ENCODE measurements around the gene BIRC5. TPM values are rescaled to one million over a fixed set of nuclear protein-coding genes. Genes with fewer than 3 reads are reported as not detected.

BIRC5 gene
- total RNA-seq, 1 donor from 2014 or later: 25.0 TPM

DNA sequence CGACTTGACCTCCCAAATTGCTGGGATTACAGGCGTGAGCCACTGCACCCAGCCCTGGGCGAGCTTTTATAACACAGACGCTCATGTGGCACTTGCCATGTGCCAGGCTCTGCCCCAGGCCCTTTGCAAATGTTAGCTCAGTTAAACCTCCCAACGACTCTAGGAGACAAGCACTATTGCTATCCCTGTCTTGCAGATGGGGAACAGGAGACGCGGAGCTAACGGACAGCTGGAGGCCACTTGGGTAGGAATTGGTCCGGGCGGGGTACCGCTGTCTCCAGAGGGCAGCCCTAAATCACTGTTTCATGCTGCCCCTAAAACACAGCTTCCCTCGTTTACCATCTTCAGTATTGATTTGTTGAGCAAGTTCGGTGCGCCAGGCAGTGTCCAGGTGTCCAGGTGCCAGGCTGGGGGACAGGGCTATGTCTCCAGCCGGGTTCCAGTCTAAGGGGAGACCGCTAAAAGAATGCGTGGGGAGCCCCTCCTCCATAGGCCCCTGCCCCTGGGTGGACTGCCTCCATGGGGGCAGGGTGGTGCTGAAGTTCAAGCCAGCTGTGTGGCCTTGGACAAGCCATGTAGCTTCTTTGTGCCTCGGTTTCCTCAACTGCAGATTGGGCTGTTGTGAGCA lies 41.1 kb downstream of the BIRC5 start:
- no peak for DNase-seq (ENCODE audit: low spot score)

DNA sequence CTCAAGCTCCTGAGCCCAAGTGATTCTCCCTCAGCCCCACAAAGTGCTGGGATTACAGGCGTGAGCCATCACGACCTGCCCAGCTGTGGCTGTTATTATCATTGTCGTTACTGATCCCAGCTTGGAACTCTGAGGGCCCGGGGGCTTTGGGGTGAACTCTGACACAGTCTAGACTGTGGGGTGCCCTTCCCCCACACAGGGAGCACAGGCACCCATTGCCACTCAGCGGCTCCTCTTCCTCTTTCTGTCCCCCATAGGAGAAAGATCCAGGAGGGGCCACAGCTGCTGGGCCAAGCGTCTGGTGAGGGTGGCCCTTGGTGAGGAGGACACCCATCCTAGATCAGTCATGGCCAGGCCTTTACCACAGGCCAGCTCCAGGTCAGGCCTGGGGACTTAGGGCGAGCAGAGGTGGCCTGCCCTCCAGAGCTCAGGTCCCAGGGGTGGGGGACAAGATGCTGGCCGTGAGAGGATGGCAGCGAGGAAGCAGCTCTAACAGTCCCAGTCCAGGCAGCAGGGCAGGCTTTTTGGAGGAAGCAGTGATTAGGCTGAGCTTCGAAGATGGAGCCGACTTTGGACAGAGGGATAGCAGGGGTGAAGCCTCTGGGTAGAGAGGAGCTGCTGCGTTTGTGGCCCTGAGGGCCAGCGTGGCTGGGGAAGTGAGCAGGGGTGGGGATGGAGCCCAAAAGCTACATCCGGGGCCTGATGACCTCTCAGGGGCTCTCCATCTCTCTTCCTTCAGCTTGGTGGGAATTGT lies 42.1 kb downstream of the BIRC5 start:
- no peak for DNase-seq (ENCODE audit: low spot score)

DNA sequence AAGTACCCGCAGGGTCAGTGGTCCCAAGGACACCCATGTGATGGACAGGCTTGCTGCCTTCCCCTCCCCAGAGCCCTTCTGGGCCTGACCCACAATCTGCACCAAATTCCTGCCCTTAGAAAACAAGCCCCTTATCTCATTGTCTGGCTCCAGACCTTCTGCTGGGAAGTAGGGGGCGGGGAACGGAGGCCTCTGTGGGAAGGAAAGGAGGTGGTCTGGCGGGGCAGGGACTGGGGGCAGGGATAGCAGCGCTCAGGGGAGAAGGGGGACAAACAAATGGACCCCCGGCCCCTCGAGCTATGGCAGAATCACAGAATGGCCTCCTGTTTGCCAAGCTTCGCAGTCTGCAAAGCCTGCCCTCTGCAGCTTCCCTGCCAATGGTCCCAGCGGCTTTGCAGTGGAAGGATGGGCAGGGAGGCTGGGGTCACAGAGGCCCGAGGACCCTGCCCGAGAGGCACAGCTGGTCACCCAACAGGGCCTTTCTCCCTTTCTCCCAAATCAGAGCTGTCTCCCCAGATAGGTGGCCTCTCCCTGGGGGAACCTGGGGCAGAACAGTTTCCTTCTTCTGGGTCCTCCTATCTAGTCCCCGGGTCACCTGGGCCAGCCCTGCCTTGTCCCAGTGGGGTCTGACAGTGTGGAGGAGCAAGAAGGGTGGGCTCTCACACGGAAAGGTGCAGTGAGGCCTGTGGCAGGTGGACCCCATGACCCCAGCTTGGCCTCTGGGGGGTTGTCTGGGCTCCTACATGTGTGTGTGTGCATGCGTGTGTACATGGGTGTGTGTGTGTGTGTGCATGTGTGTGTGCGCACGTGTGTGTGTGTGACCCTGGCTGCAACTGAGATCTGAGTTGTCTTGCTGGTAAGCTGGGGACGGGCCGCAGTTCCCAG lies 42.9 kb downstream of the BIRC5 start:
- peak; percentile 84 for DNase-seq (ENCODE audit: low spot score)

DNA sequence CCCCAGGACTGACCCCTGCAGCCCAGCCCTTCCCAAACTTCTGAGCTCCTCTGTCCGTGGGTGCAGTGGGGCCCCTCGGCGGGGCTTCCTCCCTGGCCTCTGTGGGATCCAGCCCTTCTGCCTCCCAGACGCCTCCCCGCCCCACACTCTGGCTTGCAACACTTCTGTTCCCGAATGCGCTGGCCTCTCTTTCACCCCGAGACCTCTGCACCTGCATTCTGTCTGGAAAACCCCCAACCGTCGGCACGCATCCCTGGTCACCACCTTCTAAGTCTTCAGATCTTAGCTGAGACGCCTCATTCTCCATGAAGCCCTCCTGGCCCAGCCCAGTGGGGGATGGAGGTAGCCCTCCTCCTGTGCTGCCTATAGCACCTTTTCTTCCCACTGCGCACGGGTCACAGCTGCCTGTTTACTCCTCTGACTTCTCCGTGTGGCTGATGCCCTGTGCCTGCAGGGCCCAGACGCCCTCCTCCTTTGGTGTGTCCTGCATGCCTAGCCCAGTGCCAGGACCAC lies 43.8 kb downstream of the BIRC5 start:
- peak; percentile 70 for DNase-seq (ENCODE audit: low spot score)

DNA sequence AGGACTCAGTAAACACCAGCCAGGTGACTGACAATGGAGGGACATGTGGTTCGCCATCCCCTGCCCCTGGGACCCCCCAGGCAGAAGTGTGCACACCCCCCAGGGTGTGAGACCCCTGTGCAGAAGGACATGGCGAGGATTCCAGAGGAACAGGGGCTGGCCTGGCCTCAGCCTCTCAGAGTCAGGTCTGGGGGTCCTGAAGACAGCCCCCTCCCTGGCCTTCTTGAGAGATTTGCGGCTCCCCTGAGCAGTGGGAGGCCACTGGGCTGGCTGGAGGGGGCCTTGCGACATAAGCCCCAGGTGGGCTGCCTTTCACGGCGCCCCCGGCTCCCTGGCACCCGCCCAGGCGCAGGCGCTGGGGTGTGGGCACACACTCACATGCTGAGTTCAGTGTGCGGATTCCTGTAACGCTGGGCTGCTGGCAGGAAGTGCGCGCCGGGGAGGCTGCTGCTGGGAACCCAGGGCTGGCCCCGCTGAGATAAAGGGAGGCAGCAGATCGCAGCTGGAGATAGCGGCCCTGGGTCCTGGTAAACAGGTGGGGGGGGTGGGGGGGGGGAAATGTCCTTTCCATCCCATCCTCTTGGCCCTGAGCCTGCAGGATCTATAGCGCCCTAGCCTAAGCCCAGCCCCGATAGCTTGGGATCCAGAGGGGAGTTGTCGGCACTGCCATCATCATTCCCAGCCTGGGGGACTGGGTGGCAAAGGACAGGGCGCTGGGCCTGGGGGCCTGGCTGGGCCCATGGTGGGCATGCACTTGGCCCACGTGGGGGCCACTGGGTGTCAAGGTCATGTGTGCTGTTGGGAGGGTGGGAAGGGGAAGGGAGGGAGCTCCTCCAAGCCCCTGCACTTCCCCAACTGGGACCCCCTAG lies 44.5 kb downstream of the BIRC5 start:
- DNase-seq (ENCODE audit: low spot score): peak; percentile 66

DNA sequence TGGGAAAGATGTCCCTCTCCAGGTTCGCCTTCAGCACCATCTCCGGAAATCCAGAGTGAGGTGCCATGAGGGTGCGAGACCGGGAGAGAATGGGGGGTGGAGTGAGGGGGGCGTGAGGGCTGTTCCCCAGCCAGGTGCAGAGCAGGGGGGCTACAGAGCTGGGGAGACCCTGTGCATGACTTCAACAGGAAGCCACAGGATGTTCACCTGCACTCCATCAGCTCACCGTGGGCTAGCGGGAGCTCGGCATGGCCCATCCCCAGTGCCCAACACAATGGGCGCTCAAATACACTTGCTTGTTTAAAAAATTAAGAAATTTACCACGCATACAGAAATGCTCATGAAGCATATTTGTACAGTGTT lies 45.1 kb downstream of the BIRC5 start:
- no peak for DNase-seq (ENCODE audit: low spot score)

DNA sequence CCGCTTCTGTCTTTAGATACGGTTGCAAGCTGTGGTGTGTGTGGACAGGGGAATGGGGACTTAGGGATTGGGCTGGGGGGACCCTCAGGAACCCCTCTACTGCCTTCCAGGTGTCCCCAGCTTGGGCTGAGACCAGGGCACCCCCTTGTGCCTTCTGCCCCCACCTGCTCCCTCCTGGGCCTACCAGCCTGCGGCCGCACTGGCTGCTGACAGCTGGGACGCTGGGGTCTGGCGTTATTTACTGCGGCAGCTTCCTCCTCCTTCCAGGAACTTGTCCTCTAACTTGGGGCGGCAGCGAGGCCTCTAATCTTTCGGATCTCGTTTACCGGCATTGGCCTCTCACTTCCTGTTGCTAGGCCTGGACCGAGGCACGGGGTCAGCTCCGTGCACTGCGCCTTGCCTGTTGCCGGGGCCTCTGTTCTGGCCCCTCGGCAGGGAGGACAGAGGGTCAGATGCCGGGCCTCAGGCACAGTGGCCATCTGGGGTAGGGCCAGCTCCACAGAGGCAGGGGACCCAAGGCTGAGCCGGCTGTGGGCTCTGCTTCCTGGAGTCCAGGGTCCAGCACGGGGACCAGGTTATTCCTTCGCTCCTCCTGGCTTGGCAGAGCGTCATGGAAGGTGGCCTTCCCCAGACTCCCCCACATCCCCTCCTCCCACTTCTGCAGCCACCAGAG lies 49.1 kb downstream of the BIRC5 start:
- DNase-seq (ENCODE audit: low spot score): peak; percentile 64

DNA sequence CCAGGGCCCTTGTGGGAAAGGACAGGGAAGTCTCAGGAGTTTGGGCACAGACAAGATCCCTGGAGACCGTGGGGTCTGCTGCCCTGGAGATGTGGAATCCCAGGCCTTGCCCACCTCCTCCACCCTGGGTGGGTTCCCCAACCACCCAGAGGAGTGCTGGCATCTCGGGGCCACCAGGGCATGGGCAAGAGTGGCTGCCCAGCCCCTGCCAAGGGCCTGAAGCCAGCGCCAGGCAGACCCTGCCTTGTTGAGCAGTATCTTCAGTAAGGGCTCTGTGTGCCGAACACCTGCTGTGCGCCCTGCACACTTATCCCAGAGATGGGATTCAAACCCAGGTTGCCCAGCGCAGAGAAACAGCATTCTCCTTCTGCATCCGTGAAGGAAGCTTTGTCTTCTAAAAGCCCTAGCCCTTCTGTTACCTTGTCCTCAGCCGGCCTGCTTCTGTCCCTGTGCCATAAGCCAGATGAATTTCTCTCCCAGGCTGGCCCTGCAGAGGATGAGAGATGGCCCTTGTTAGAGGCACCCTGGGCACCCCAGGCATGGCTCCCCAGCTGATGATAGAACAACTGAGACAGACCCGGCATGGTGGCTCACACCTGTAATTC lies 49.8 kb downstream of the BIRC5 start:
- DNase-seq (ENCODE audit: low spot score): no peak

DNA sequence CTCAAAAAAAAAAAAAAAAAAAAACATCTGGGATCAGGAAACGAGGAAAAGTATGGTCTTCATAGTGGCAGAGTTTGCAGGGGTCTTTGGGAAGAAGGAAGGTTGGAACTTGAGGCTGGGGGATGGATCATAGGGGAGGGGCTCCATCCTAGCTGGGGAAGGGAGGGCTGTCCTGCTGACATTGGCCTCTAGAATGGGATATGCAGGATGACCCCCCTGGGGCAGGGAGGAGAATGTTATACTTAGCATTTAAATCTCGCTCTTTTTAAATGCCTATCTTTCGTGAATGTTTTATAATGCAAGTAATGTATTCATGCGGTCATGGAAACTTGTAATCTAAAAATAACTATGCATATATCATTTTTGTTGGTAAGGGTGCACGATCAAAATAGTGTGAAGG lies 50.5 kb downstream of the BIRC5 start:
- DNase-seq (ENCODE audit: low spot score): no peak

DNA sequence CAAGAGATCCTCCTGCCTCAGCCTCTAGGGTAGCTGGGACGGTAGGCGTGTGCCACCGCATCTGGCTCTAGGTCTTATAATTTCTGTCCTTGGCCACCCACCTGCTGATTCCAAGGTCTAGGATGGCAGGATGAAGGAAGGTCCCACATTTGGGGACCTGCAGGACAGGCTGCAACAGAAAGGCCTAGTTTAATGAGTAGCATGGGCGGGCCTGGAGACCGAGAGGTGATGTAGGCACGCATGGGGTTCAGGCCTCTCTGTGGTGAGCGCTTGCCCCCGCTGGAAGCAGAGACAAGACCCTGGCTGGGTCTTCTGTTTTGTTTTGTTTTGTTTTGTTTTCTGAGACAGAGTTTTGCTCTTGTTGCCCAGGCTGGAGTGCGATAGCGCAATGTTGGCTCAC lies 51.1 kb downstream of the BIRC5 start:
- DNase-seq (ENCODE audit: low spot score): no peak

DNA sequence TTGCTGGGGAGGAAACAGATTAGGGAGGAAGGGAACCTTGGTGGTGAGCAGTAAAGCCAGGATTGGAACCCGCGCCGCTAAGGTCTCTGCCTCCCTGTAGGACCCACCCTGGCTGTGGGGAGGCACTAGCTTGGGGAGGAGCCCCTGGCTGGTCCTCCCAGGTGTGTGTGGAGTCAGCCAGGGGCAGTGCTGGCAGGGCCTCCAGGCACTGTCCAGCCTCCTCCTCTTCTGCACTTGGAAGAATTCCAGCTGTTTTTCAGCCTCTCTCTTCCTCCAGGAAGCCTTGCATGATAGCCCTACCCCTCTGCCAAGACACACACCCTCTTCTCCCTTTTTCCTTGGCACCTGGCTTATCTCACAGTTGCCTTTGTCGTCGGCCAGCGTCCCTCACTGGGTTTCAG lies 52.2 kb downstream of the BIRC5 start:
- DNase-seq (ENCODE audit: low spot score): no peak

DNA sequence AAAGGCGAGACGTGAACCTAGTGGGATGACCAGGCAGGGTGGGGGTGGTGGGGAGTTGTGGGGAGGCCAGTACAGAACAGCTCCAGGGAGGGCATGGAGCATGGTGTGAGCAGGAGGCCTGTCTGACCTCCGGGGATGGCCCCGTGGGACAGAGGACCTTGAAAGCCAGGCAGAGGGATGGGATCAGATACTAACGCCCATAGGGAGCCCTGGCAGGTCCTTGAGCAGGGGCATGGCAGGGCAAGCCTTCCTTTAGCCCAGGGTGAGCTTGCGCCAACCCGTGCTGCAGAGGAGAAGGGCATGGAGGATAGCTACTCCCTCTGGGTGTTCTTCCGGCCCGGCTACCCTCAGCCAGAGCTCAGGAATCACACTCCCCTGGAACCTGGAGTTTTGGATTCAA lies 52.7 kb downstream of the BIRC5 start:
- no peak for DNase-seq (ENCODE audit: low spot score)

DNA sequence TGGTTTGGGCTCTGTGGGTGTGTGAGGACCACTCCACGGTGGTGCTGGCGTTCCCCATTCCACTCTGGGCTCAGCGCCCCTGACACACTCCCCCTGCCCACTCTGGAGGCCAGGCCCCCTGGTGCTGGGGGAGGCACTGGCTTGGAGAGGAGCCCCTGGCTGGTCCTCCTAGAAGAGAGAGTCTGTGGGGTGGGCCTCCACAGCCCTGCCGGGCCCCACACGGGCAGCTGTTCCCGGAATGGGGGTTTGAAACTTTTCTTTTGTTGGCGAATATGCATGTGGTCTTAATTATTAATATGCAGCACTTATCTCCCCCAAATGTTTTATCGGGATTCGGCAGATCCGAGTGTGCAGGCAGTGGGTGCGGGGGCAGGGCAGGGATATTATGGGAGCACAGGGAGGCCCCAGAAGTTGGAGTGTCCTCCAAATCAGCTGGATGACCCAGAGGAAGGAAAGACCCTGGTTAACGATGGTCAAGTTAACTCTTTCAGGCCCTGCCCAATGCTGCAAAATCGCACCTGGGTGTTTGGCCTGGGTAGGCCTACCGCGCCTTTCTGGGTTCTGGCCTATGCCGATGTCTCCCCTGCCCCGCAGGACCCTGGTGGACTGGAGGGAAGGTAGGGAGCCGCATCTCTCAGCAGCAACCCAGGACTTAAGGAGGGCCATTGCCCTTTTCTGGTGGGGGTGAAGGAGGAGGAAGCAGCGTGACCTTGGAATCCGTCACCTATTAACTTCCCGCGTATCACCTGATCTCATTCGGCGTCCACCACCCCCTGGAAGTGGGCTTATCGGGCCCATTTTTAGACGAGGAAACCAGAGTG lies 53.4 kb downstream of the BIRC5 start:
- no peak for DNase-seq (ENCODE audit: low spot score)

DNA sequence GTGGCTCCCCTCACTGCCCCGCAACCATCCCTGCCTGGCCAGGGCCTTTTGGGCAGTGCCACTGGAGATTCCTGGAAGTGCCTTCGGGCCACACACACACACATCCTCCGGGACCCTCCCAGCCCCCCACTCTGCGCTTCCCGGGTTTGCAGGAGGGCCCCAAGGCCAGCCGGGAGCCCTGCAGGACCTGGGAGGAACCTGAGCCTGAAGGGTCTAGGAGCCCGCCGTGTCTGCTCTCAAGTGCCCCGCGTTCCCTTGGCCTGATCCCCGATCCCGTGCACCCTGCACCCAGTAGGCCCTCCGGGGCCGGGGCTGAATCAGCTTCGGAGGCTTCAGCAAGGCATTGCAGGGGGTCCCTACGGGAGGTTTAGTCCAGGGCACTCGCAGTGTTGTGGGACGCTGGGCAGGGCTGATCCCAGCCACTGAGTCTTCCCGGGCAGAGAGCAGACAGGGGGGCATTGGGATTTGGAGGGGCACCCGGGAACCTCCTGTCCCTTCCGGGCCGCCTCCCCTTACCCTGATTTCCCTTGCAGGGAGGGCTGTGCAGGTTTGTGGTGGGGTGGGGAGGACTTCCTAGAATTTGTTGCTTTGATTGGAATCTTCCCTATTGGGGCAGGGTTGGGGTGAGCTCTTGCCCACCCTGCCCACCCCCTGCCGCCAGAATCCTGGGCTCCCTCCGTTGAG lies 54.3 kb downstream of the BIRC5 start:
- no peak for DNase-seq (ENCODE audit: low spot score)

DNA sequence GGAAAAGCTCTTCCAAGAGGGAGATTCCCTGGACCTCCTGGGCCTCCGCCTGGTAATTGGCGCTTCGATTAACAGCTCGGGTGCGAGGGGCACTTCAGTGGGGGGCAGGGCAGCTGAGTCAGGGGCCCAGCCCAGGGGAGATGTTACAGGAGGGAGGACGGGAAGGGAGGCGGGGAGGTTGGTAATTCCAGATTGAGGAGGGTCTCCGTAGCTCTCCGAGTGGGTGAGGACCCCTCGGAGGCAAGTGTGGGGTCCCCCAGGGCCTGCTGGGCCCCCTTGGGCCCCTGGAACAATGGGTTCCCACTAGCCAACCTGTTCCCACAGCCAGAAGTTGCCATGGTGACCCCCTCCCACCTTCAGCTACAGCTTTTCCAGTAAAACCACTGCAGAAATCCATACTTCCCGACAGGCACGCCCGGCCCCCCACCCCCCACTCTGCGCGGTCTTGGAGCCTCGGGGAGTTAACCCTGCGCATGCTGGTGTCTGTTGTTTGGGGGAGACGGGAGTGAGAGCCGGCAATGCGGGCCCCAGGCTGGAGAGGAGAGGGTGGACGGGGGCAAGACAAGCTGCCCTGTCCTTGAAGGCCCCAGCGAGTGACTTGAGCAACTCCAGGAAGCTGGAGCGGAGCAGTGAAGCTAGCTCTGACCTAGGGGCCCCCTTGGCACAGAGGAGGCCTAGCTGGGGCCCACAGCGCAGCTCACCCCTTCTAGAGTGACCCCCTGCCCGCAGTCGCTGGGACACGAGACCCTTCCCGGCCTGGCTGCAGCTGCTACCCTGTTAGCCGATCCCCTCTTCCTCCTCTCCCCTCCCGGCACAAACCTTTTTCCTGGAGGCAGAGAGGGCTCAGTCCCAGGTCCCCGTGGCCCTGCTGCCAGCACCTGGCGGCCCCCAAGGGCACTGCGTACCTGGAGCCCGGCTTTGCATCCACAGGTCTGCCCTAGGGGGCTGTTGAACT lies 55.2 kb downstream of the BIRC5 start:
- DNase-seq (ENCODE audit: low spot score): peak; percentile 83

DNA sequence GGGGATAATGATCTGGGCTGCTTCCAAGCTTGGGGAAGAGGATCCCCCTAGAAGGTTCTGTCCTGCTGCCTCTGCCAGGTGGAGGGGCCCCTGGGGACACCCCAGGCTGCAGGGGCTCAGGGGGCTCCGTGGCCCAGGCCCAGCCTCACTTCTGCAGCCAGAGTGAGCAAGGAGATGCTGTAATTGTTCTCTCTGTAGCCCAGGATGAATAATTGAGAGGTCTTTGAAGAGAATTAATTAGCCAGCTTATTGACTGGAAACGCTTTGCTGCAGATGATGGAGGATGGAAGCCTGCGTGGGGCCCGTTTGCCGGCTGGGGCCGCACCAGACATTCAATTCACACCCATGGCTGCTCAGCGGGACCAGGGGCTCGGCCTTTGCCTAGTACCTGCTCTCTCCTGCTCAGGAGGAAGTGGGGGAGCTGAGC lies 55.9 kb downstream of the BIRC5 start:
- DNase-seq (ENCODE audit: low spot score): no peak

DNA sequence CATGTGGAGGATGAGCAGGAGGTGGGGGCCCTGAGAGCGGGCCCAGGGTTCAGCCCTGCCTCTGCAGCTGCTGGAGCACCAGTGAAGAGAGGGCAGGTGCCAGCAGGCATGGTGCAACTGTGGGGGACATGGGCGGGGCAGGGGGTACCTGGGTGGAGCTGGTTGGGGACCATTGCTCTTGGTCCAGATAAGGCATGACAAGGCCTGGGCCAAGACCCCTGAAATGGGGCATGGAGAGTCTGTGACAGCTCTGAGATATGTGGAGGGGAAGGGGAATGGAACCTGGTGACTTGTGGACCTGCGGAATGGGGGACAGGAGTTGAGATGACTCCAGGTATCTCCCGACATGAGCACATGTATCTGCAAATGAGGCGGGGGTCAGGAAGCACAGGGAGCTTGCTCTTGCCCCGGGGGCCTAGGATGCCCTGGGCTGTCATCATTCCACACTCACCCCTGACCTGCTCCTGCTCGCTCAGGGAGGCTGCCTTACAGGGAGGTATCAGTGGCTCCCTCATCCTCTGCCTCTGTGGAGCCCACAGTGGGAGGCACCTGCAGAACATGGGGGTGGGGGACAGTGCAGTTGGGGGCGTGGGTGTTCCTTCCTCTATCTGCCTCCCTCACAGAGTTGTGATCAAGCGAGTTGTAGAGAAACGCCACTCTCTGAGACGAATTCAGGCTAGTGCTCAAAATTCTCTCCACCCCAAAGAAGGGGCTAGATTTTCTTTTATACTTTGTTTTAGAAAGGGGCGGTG lies 57.5 kb downstream of the BIRC5 start:
- no peak for DNase-seq (ENCODE audit: low spot score)

Data from umbilical cord (tissue), 2 donors.